ENCODE data around the gene UBR1. TPM values are rescaled to one million over a fixed set of nuclear protein-coding genes. Genes with fewer than 3 reads are reported as not detected.

UBR1 gene
- total RNA-seq, 1 experiment from 2014 or later = 22.2 TPM

- Histone ChIP-seq H4K20me1 (ENCODE audit: control insufficient read depth, insufficient read depth, insufficient read length) (no peaks in the 10 kb centered on the region), H2BK15ac (ENCODE audit: low read depth, low read length) (no peak overlapping the region), H3K4me2 (ENCODE audit: insufficient read depth, insufficient read length, low read length) (no peak overlapping the region), H4K91ac (ENCODE audit: insufficient read length, low read depth, low read length) (no peak overlapping the region), H3K4me1 (ENCODE audit: insufficient read depth, low read length) (no peaks in the 10 kb centered on the region), H3K18ac (ENCODE audit: insufficient read length, low read depth, low read length) (no peak overlapping the region), H2BK120ac (ENCODE audit: low read depth, low read length, poor library complexity, severe bottlenecking) (no peak overlapping the region), H3K4ac (ENCODE audit: low read depth, low read length) (no peak overlapping the region), H3K56ac (ENCODE audit: insufficient read length, low read depth, low read length) (no peak overlapping the region), H3K9me3 (ENCODE audit: control insufficient read depth, low read depth, low read length) (no peaks in the 10 kb centered on the region), H4K5ac (ENCODE audit: insufficient read length, low read depth, low read length) (no peak overlapping the region), H3K23me2 (ENCODE audit: insufficient read length, low read depth, low read length, poor library complexity, severe bottlenecking) (no peaks in the 10 kb centered on the region), H3K27ac (ENCODE audit: insufficient read length, low read depth, low read length) (no peak overlapping the region), H3K79me2 (ENCODE audit: insufficient read depth, low read length) (no peaks in the 10 kb centered on the region), H3K9ac (ENCODE audit: extremely low read depth, insufficient read length, low read length) (no peak overlapping the region), H3K14ac (ENCODE audit: insufficient read depth, low read length) (no peak overlapping the region), H3T11ph (ENCODE audit: low read length) (no peak overlapping the region), H2BK5ac (ENCODE audit: insufficient read length, low read length) (no peak overlapping the region), H3K23ac (ENCODE audit: insufficient read length, low read depth, low read length) (no peak overlapping the region), H2BK20ac (ENCODE audit: low read depth, low read length, poor library complexity, severe bottlenecking) (no peak overlapping the region), H2BK12ac (ENCODE audit: insufficient read length, low read depth, low read length) (no peak overlapping the region), H2AK5ac (ENCODE audit: insufficient read length, low read length) (no peak overlapping the region), H4K8ac (replicated peaks; ENCODE audit: insufficient read length, low read depth, low read length) (no peak overlapping the region), H3K27me3 (ENCODE audit: insufficient read depth, low read length) (no peaks in the 10 kb centered on the region), H2AFZ (ENCODE audit: low read length) (no peak overlapping the region), H3K79me1 (ENCODE audit: insufficient read depth, low read depth, low read length, poor library complexity, severe bottlenecking) (peaks cover 2% of the 10 kb centered on the region)
- no peak overlapping the region for H3K4me3 Mint-ChIP-seq
- TF ChIP-seq CTCF (conservative IDR thresholded peaks at IDR 0.05) = no peak
- DNase-seq = no peak
- peaks cover 0 to 2% of the 10 kb centered on the region in 2 experiments; a peak in 1 of 5 replicates for H3K9me3 Mint-ChIP-seq
- no CpG with 5 or more reads among the region's 7 CpGs for WGBS (ENCODE audit: extremely low coverage, insufficient read length, low lambda C conversion rate)
- peaks cover 9 to 57% (median 47%) of the 10 kb centered on the region in 3 experiments for H3K36me3 Mint-ChIP-seq (ENCODE audit: insufficient read depth in 1 of 3, low read depth in 3 of 3)
- H3K27me3 Mint-ChIP-seq (ENCODE audit: low read depth) = no peaks in the 10 kb centered on the region
- peaks cover under 1% of the 10 kb centered on the region in 2 experiments; a peak in 2 of 4 replicates for H3K4me1 Mint-ChIP-seq
- no peak overlapping the region for H3K27ac Mint-ChIP-seq
Observed at GRCh38 chr15:43081283-43081682, 24.6 kb downstream of the UBR1 start.
